CD4-positive, CD25-positive, alpha-beta regulatory T cell (primary cell): ENCODE data around the gene GTPBP4. TPM values are rescaled to one million over a fixed set of nuclear protein-coding genes. Genes with fewer than 3 reads are reported as not detected.
A peak's percentile ranks its signal among the peaks of the same experiment; 100 is the strongest.
"Not testable (repeated sequence)": the region's sequence is repeated elsewhere in the genome, so short reads cannot be mapped to it uniquely, and the experiment has no call there.

Experiments used
- ATAC-seq, 2 donors: fragments of 150-1000 bp; cut with Tn5 transposase; one replicate each; pipeline ENCODE4 v1.10.0; 2021; ENCODE audit warnings: low read depth in 2 of 2, moderate number of reproducible peaks in 2 of 2, moderate library complexity in 1 of 2
- DNase-seq, 3 donors: peaks; one replicate each; pipeline versions ENCODE4 v3.0.0 to v3.0.0-alpha.2; 2012 to 2022; ENCODE audit warnings: mixed read lengths in 1 of 3
- H3K27ac ChIP-seq: one replicate; pipeline ENCODE4 v1.7.0; 2013; ENCODE audit warnings: mild to moderate bottlenecking, low read length; ENCODE audit not compliant: insufficient read depth, poor library complexity, severe bottlenecking
- H3K27me3 ChIP-seq: one replicate; pipeline ENCODE4 v1.7.0; 2013; ENCODE audit warnings: low read length; ENCODE audit not compliant: control insufficient read depth, insufficient read depth
- H3K36me3 ChIP-seq: one replicate; pipeline ENCODE4 v1.7.0; 2013; ENCODE audit warnings: mild to moderate bottlenecking, low read length, moderate library complexity; ENCODE audit not compliant: control insufficient read depth, insufficient read depth
- H3K4me1 ChIP-seq: 2 replicates; pipeline ENCODE4 v1.7.0; 2013; ENCODE audit warnings: mild to moderate bottlenecking, low read length; ENCODE audit not compliant: insufficient read depth, control insufficient read depth, poor library complexity, severe bottlenecking
- H3K4me3 ChIP-seq: one replicate; pipeline ENCODE4 v1.7.0; 2013; ENCODE audit warnings: low read depth, mild to moderate bottlenecking, low read length, moderate library complexity
- H3K9me3 ChIP-seq, 2 experiments: 1 replicate in 1 of 2; 2 replicates in 1 of 2; pipeline ENCODE4 v1.7.0; 2013; ENCODE audit warnings: low read length in 2 of 2, mild to moderate bottlenecking in 1 of 2, moderate library complexity in 1 of 2; ENCODE audit not compliant: control insufficient read depth in 2 of 2
- H3K27ac Mint-ChIP-seq, 3 donors: one replicate each; pipeline ENCODE4 v1.8.0; 2020 to 2022; ENCODE audit warnings: mild to moderate bottlenecking in 3 of 3, mixed read lengths in 3 of 3, moderate library complexity in 2 of 3
- H3K27me3 Mint-ChIP-seq: one replicate; pipeline ENCODE4 v1.8.0; 2022; ENCODE audit warnings: mild to moderate bottlenecking, mixed read lengths
- H3K36me3 Mint-ChIP-seq: one replicate; pipeline ENCODE4 v1.8.0; 2020; ENCODE audit warnings: mixed read lengths
- H3K4me1 Mint-ChIP-seq, 4 donors: one replicate each; pipeline ENCODE4 v1.8.0; 2020 to 2022; ENCODE audit warnings: mixed read lengths in 4 of 4, mild to moderate bottlenecking in 1 of 4
- H3K4me3 Mint-ChIP-seq, 4 donors: one replicate each; pipeline ENCODE4 v1.8.0; 2020 to 2022; ENCODE audit warnings: mild to moderate bottlenecking in 4 of 4, mixed read lengths in 4 of 4, moderate library complexity in 3 of 4
- H3K9me3 Mint-ChIP-seq, 7 donors: one replicate each; pipeline ENCODE4 v1.8.0; 2020 to 2022; ENCODE audit warnings: mixed read lengths in 7 of 7, mild to moderate bottlenecking in 3 of 7, moderate library complexity in 2 of 7
- polyA plus RNA-seq, 4 donors: library from polyadenylated mRNA; unstranded; fragments of 300-500 nt; fragmentation: Illumina TruSeq; gene quantifications; one replicate each; pipeline ENCODE4 v1.2.3, GENCODE V29; 2021
- total RNA-seq: library from RNA; stranded (reverse); gene quantifications from one replicate; pipeline ENCODE4 v1.2.3, GENCODE V29; 2022

GTPBP4 gene
- total and polyA plus RNA-seq, 5 donors from 2014 or later: 15.9 to 50.7 (median 20.7) TPM

DNA sequence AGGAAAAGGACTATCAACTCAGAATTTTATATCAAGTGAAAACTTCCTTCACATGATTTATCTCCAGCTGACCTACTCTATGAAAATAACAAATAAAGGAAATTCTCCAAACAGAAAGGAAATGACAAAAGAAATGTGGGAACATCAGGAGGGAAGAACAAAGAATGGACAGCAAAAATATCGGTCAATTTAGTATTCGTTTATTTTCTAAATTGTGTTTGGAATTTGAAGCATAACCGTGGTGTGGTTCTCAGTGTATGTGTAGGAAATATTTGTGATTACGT lies 76.7 kb downstream of the GTPBP4 start:
- no peaks in the 10 kb centered on the region for H3K36me3 ChIP-seq
- Mint-ChIP-seq H3K27me3 (no peaks in the 10 kb centered on the region), H3K4me3 (peak overlapping the region in 2 of 4 donors; percentile 2 to 16), H3K27ac (peak overlapping the region; percentile 42 to 93 (median 43)), H3K36me3 (peaks cover 6% of the 10 kb centered on the region), H3K9me3 (no peaks in the 10 kb centered on the region), H3K4me1 (peaks cover 37 to 74% (median 57%) of the 10 kb centered on the region in 4 donors)
- peak overlapping the region; percentile 73 for H3K27ac ChIP-seq
- peaks cover 39% of the 10 kb centered on the region for H3K4me1 ChIP-seq
- no peaks in the 10 kb centered on the region for H3K27me3 ChIP-seq
- DNase-seq (no peak), ATAC-seq (no peak)
- H3K9me3 ChIP-seq: no peaks in the 10 kb centered on the region
- H3K4me3 ChIP-seq: no peak overlapping the region

DNA sequence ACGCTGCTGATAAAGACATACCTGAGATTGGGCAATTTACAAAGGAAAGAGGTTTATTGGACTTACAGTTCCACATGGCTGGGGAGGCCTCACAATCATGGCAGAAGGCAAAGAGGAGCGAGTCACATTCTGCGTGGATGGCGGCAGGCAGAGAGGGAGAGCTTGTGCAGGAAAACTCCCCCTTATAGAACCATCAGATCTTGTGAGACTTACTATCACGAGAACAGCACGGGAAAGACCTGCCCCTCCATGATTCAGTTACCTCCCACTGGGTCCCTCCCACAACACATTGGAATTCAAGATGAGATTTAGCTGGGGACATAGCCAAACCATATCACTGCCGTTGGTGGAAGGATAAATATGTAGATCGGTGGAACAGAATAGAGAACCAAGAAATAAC lies 78.5 kb downstream of the GTPBP4 start:
- H3K4me1 Mint-ChIP-seq: peaks cover 44 to 64% (median 50%) of the 10 kb centered on the region in 4 donors
- H3K27me3 Mint-ChIP-seq, H3K27ac ChIP-seq, H3K9me3 Mint-ChIP-seq, H3K9me3 ChIP-seq, H3K4me3 ChIP-seq, H3K27me3 ChIP-seq, DNase-seq, ATAC-seq, H3K36me3 Mint-ChIP-seq, H3K4me3 Mint-ChIP-seq, H3K36me3 ChIP-seq: not testable (repeated sequence)
- peaks cover 30% of the 10 kb centered on the region for H3K4me1 ChIP-seq
- peak overlapping the region; percentile 20 to 74 (median 22) for H3K27ac Mint-ChIP-seq

DNA sequence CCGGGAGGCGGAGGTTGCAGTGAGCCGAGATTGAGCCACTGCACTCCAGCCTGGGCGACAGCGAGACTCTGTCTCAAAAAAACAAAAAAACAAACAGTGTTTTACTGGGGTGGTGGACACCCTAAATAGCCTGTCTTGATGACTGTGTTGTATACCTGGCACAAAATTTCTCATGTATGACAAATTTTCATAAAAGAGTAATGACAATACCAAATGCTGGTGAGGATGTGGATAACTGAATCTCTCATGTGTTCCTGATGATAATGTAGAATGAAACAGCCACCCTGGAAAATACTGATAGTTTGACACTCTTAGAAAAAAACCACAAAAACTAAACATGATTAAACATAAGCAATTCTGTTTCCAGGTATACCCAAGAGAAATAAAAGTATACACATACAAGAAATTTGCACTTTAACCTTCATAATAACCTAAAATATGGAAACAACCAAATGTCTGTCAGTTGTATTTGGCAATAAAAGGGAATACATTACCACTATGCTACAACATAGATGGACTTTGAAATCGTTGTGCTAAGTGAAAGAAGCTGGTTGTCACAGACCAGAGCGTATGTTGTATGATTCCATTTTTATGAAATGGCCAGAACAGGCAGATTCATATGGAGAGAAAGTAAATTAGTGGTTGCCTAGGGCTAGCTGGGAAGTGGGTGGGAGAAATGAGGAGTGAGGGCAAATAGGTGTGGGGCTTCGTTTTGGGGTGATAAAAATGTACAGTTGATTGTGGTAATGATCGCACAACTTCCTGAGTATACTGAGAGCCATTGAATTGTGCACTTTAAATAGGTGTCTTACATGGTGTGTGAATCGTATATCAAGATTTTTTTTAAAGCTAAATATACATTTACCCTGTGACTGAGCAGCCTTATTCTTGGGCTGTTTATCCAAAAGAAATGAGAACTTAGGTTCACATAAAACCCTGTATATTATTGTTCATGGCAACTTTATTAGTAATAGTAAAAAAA lies 80.4 kb downstream of the GTPBP4 start:
- Mint-ChIP-seq H3K4me1 (peaks cover 30 to 47% (median 33%) of the 10 kb centered on the region in 4 donors), H3K9me3 (no peaks in the 10 kb centered on the region), H3K27me3 (no peaks in the 10 kb centered on the region), H3K27ac (peak overlapping the region in 1 of 3 donors; percentile 39), H3K4me3 (no peak overlapping the region), H3K36me3 (peaks cover 11% of the 10 kb centered on the region)
- H3K27ac ChIP-seq: no peak overlapping the region
- H3K4me3 ChIP-seq: no peak overlapping the region
- DNase-seq: no peak
- no peak for ATAC-seq
- no peaks in the 10 kb centered on the region for H3K9me3 ChIP-seq
- no peaks in the 10 kb centered on the region for H3K27me3 ChIP-seq
- peaks cover 17% of the 10 kb centered on the region for H3K36me3 ChIP-seq
- H3K4me1 ChIP-seq: peaks cover 11% of the 10 kb centered on the region

Other genes starting within 250 kb of the GTPBP4 start
- 82.0 TPM for gene LARP4B, start 56.7 kb upstream of the GTPBP4 start, total RNA-seq
- 10 to 100 TPM; 20.5 to 32.1 (median 27.3) TPM for gene LARP4B, start 56.7 kb upstream of the GTPBP4 start, polyA plus RNA-seq
- gene IDI2, start 37.4 kb downstream of the GTPBP4 start, total RNA-seq: not detected
- not detected for gene IDI2, start 37.4 kb downstream of the GTPBP4 start, polyA plus RNA-seq
- 179 TPM for gene IDI1, start 60.7 kb downstream of the GTPBP4 start, total RNA-seq
- gene IDI1, start 60.7 kb downstream of the GTPBP4 start, polyA plus RNA-seq: 10 to 100 TPM; 47.0 to 58.6 (median 49.9) TPM
- gene WDR37, start 68.0 kb downstream of the GTPBP4 start, total RNA-seq: 31.6 TPM
- 10 to 100 TPM; 10.6 to 15.0 (median 12.2) TPM for gene WDR37, start 68.0 kb downstream of the GTPBP4 start, polyA plus RNA-seq